GM21515 (cell line): ENCODE results near the gene FBRS.
"Not testable (repeated sequence)": the region's sequence is repeated elsewhere in the genome, so short reads cannot be mapped to it uniquely, and the experiment has no call there.

ENCODE experiments used
- ATAC-seq: cut with Tn5 transposase; IDR thresholded peaks from one replicate; pipeline ENCODE4 v1.9.1; 2021; ENCODE audit not compliant: unreplicated experiment

The FBRS gene

GRCh38 chr16:30697264-30698138 is 39.3 kb downstream of the FBRS start:
- peak; percentile 85 for ATAC-seq

- ATAC-seq = peak; percentile 67
Measured at GRCh38 chr16:30698139-30698815, 40.0 kb downstream of the FBRS start.

- ATAC-seq = peak; percentile 29
Measured at GRCh38 chr16:30698816-30699614, 40.8 kb downstream of the FBRS start, which contains the start of gene SRCAP. Gene SRCAP (plus strand): TSS chr16:30699171. CDS start chr16:30700825, 1,654 bp downstream.

DNA sequence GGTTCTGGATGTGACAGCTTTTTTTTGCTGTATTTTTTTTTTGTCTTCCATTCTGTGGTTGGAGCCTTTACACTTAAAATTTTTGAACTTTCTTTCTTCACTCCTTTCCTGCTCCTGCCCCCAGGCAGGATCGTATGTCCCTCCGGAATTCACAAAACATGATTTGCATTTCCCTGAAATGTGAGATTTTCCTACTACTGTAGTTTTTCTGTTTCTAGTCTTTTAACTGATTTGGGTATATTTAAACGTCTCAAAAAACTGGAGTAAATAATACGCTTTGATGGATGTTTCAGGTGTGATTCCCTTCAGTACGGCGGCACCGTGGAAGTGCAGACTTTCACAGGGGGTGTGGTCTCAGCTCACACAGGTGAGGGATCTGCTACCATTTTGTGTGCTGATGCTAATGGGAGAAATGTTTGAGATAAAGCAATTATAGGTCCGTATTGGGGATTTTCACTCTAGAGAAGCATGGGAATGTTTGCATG is 41.4 kb downstream of the FBRS start:
- ATAC-seq = no peak

- ATAC-seq = no peak
Measured at GRCh38 chr16:30700491-30700890, 42.3 kb downstream of the FBRS start.

DNA sequence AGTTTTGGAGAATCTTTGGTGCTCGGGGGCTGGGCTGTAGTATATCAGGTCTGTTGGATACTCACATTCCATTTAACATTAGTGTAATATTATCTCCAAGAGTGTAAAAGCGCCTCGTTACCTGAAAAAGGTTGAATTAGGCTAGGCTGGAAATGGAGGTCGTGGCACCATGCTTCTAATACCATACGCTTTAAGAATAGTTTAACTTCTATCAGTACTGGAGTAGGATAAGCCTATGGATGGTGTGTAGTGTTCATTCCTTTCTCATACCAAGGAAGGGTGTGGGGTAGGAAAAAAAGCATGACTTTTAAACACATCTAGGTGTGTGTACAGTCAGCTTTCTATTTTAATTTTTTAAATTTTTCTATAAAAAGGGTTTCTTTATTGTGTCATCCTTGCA is 42.7 kb downstream of the FBRS start:
- no peak for ATAC-seq

GRCh38 chr16:30703071-30703470 is 44.8 kb downstream of the FBRS start:
- not testable (repeated sequence) for ATAC-seq

DNA sequence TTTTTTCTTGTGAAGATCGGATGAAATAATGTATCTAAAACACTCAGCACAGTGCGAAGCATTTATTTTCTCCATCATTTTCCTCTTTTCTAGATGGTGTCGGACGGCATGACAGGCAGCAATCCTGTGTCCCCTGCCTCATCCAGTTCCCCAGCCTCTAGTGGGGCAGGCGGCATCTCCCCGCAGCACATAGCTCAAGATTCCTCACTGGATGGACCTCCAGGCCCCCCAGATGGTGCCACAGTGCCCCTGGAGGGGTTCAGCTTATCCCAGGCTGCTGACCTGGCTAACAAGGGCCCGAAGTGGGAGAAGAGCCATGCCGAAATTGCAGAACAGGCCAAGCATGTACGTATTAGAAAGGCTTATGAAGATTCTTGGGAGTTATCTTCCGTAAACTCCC is 45.7 kb downstream of the FBRS start:
- no peak for ATAC-seq

DNA sequence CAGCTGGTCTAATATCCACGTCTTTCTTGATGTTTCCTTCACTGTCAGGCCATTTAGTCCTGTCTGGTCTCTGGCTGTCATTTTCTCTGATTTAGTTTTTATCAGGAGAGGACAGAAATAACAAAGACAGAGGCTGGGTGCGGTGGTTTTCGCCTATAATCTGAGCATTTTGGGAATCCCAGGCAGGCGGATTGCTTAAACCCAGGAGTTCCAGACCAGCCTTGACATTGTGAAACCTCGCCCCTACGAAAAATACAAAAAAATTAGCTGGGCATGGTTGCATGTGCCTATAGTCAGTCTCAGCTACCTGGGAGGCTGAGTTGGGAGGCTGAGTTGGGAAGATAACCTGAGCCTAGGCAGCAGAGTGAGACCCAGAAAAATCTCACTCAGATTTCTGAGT is 47.8 kb downstream of the FBRS start:
- ATAC-seq = no peak

DNA sequence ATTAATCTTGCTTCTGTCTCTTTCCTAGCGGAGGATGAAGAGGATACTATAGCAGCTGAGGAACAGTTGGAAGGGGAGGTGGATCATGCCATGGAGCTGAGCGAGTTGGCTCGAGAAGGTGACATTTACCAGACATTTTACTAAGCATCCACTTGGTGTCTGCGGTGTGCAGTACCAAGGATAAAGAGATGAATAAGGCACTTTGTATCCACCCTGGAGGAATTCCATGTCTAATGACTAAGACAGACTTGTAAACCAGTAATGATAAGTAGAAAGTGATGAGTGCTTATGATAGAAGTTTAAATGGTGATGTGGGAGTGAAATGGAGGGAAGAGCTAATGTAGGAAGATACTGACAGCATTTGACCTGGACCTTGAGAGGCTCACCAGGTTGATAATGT is 52.7 kb downstream of the FBRS start:
- no peak for ATAC-seq

GRCh38 chr16:30711712-30712111 is 53.5 kb downstream of the FBRS start:
- ATAC-seq = no peak

DNA sequence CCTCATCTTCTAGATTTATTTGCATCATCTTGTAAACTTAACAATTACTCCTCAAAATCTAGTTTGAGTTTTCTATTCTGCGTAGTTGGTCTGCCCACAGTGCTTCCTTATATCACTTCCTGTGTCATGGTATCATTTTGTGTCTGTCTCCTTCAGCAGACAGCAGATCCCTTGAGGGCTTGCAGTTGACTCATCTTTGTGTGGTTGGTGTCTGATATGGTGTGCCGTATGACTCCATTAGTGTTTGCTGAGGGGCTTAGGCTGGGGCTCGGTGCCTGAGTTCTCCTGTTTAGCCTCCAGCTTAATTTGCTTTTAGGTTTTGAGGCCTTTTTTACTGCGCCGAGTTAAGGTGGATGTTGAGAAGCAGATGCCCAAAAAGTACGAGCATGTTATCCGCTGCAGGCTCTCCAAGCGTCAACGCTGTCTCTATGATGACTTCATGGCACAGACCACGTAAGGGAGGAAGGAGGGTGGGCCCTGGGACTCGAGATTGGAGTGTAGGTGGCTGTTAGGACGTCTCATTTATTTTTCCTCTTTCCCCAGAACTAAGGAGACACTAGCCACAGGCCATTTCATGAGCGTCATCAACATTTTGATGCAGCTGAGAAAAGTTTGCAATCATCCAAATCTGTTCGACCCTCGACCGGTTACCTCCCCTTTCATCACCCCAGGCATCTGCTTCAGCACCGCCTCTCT is 57.7 kb downstream of the FBRS start:
- ATAC-seq = no peak

DNA sequence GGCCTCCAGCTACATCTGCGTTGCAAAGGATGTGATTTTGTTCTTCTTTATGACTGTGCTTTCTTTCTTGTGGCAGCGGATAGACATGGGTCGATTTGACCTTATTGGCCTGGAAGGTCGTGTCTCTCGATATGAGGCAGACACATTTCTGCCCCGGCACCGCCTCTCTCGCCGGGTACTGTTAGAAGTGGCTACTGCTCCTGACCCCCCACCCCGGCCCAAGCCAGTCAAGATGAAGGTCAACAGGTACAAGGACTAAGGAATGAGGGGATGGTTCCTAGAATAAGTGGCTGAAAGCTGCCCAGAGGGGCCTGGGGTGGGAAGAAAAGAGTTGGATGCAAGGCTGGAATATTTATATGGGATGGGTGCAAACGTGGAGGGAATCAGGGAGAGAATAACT is 61.9 kb downstream of the FBRS start:
- ATAC-seq = no peak
